Calu3 (cell line): ENCODE data around the gene SLC9A1. TPM values are rescaled to one million over a fixed set of nuclear protein-coding genes. Genes with fewer than 3 reads are reported as not detected.

Experiments
- BruUV-seq: library from RNA; stranded (reverse); fragments of 400-500 nt; replicated peaks from 2 replicates; lab custom pipeline; 2021; lab: Mats Ljungman, UMichigan
- CTCF ChIA-PET: fragments of 300-600 bp; sonication (Branson Sonifier 250); formaldehyde crosslinking; loops from one replicate; lab custom pipeline; 2022; ENCODE audit warnings: antibody characterized with exemption; lab: Charles Lee
- DNase-seq: peaks from one replicate; pipeline ENCODE4 v3.0.0; 2022
- H3K27ac Mint-ChIP-seq: one replicate; pipeline ENCODE4 v1.8.0; 2022; ENCODE audit warnings: mixed read lengths; ENCODE audit not compliant: unreplicated experiment
- H3K27me3 Mint-ChIP-seq: one replicate; pipeline ENCODE4 v1.8.0; 2022; ENCODE audit warnings: mixed read lengths; ENCODE audit not compliant: unreplicated experiment
- H3K36me3 Mint-ChIP-seq: one replicate; pipeline ENCODE4 v1.8.0; 2022; ENCODE audit warnings: mild to moderate bottlenecking, moderate library complexity, mixed read lengths; ENCODE audit not compliant: insufficient read depth, unreplicated experiment
- H3K4me1 Mint-ChIP-seq: one replicate; pipeline ENCODE4 v1.8.0; 2022; ENCODE audit warnings: mild to moderate bottlenecking, low read depth, mixed read lengths; ENCODE audit not compliant: unreplicated experiment
- H3K4me3 Mint-ChIP-seq: one replicate; pipeline ENCODE4 v1.8.0; 2022; ENCODE audit warnings: mild to moderate bottlenecking, low read depth, moderate library complexity, mixed read lengths; ENCODE audit not compliant: unreplicated experiment
- H3K9me3 Mint-ChIP-seq: one replicate; pipeline ENCODE4 v1.8.0; 2022; ENCODE audit warnings: low read depth, mixed read lengths; ENCODE audit not compliant: unreplicated experiment
- CTCF ChIP-seq: fragments of 200-600 bp; IDR thresholded peaks from one replicate; pipeline ENCODE4 v1.8.0; 2022; ENCODE audit warnings: antibody characterized with exemption; ENCODE audit not compliant: unreplicated experiment
- intact Hi-C: fragments of 100-400 bp; cut with micrococcal nuclease; formaldehyde crosslinking; loops from one replicate; pipeline ENCODE4 v1.10.0; 2022; ENCODE audit not compliant: unreplicated experiment
- total RNA-seq: library from RNA; stranded (reverse); gene quantifications from 2 replicates; pipeline ENCODE4 v1.2.3, GENCODE V29; 2022

SLC9A1 gene
- total RNA-seq, 1 experiment from 2014 or later = 17.4 TPM

GRCh38 chr1:27150641-27151040, 4.3 kb downstream of the SLC9A1 start:
- Mint-ChIP-seq H3K27me3 (no peaks in the 10 kb centered on the region), H3K4me1 (peaks cover 42% of the 10 kb centered on the region), H3K27ac (no peak overlapping the region), H3K9me3 (no peaks in the 10 kb centered on the region), H3K36me3 (peaks cover 20% of the 10 kb centered on the region), H3K4me3 (no peak overlapping the region)
- CTCF ChIA-PET = no interaction called here
- BruUV-seq = no TSS peak
- intact Hi-C loops = no loop called here
- DNase-seq = no peak
- TF ChIP-seq CTCF = no peak

- DNase-seq = no peak
- no peaks in the 10 kb centered on the region for H3K27me3 Mint-ChIP-seq
- intact Hi-C loops = no loop called here
- peaks cover 42% of the 10 kb centered on the region for H3K4me1 Mint-ChIP-seq
- H3K4me3 Mint-ChIP-seq = no peak overlapping the region
- no TSS peak for BruUV-seq
- H3K27ac Mint-ChIP-seq = no peak overlapping the region
- peaks cover 18% of the 10 kb centered on the region for H3K36me3 Mint-ChIP-seq
- no peak for TF ChIP-seq CTCF
- CTCF ChIA-PET = no interaction called here
- H3K9me3 Mint-ChIP-seq = no peaks in the 10 kb centered on the region
These were observed 4.7 kb downstream of the SLC9A1 start for GRCh38 chr1:27150183-27150582.

DNA sequence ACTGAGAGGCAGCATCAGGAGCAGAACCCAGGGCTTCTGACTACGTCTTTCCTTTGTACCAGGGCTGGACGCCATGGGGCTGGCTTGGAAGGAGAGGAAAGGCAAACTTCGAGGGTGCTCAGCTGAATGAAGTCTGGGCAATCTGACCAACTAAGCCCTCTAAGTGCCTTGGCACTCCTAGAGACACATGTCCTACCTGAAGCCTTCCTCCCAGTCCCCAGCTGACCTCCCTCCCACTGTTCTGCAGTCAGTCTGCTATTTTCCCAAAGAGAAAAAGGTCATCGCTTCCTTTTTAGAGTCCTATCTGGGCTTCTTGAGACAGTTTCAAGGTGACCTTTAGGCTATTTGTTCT, 5.2 kb downstream of the SLC9A1 start:
- H3K4me1 Mint-ChIP-seq = peaks cover 44% of the 10 kb centered on the region
- CTCF ChIA-PET = no interaction called here
- intact Hi-C loops = no loop called here
- no peaks in the 10 kb centered on the region for H3K27me3 Mint-ChIP-seq
- H3K4me3 Mint-ChIP-seq = no peak overlapping the region
- no peak for TF ChIP-seq CTCF
- H3K27ac Mint-ChIP-seq = no peak overlapping the region
- no TSS peak for BruUV-seq
- peaks cover 16% of the 10 kb centered on the region for H3K36me3 Mint-ChIP-seq
- no peak for DNase-seq
- no peaks in the 10 kb centered on the region for H3K9me3 Mint-ChIP-seq

- CTCF ChIA-PET = interaction anchor here (0.6 to 1.3 kb wide), 2 partner anchors 37 to 72 kb away, joined by 3 read pairs; no protein-coding TSS in a partner anchor
- no peak overlapping the region for H3K4me3 Mint-ChIP-seq
- H3K27ac Mint-ChIP-seq = no peak overlapping the region
These were observed 5.7 kb downstream of the SLC9A1 start for GRCh38 chr1:27149084-27149761.

More at GRCh38 chr1:27149084-27149761, 5.7 kb downstream of the SLC9A1 start:
- no TSS peak for BruUV-seq
- intact Hi-C loops = no loop called here
- Mint-ChIP-seq H3K36me3 (peaks cover 11% of the 10 kb centered on the region), H3K4me1 (peaks cover 44% of the 10 kb centered on the region), H3K27me3 (no peaks in the 10 kb centered on the region), H3K9me3 (no peaks in the 10 kb centered on the region)
- no peak for DNase-seq
- no peak for TF ChIP-seq CTCF
